K562 (cell line): ENCODE data around the gene GPR37. TPM values are rescaled to one million over a fixed set of nuclear protein-coding genes. Genes with fewer than 3 reads are reported as not detected.

Experiments used
- ATAC-seq: fragments of 200-7000 bp; cut with Tn5 transposase; 3 replicates; pipeline ENCODE4 v1.9.1; 2020; ENCODE audit warnings: moderate library complexity
- BruUV-seq: library from RNA; stranded (reverse); fragments of 400-500 nt; replicated peaks from 2 replicates; lab custom pipeline; 2021; lab: Mats Ljungman, UMichigan
- CTCF ChIA-PET: fragments of 300-600 bp; formaldehyde crosslinking; extraction: SDS; loops from one replicate; lab custom pipeline; 2021; ENCODE audit warnings: low intra/inter-chr PET ratio; lab: Yijun Ruan, JAX
- POLR2A ChIA-PET: fragments of 300-600, 350-650 bp; sonication (Branson Sonifier 250); formaldehyde crosslinking; extraction: SDS; loops from one replicate; lab custom pipeline; 2021; ENCODE audit warnings: antibody characterized with exemption, inconsistent platforms; lab: Yijun Ruan, JAX
- DNase-seq, 4 experiments: peaks; one replicate each; pipeline versions ENCODE4 v3.0.0 to v3.0.0-alpha.2; 2011 to 2018; ENCODE audit warnings: low spot score in 3 of 4, mixed read lengths in 3 of 4; ENCODE audit errors: extremely low read depth in 1 of 4
- FAIRE-seq: peaks from 2 replicates; lab custom pipeline; 2011; peaks lifted over from hg19 to GRCh38; lab: Jason Lieb, UNC
- H2AFZ ChIP-seq: 2 replicates; pipeline ENCODE4 v1.6.0; 2011; ENCODE audit warnings: low read depth, low read length, control low read depth, inconsistent platforms
- H3K27ac ChIP-seq: fragments of 200-600 bp; 3 replicates; pipeline ENCODE4 v1.8.0; 2011; ENCODE audit warnings: low read depth, mild to moderate bottlenecking, control low read depth, inconsistent platforms, low read length, moderate library complexity, mixed read lengths; ENCODE audit errors: extremely low read depth
- H3K27me3 ChIP-seq, 2 experiments: fragments of 300-600 bp in 1 of 2; 2 replicates in 1 of 2; 3 replicates in 1 of 2; pipeline versions ENCODE4 v1.6.0 to v1.8.0; 2011; ENCODE audit warnings: inconsistent platforms in 2 of 2, low read length in 2 of 2, mild to moderate bottlenecking in 1 of 2, mixed read lengths in 1 of 2, moderate library complexity in 1 of 2; ENCODE audit not compliant: control insufficient read depth in 2 of 2, insufficient read depth in 2 of 2
- H3K36me3 ChIP-seq: fragments of 300-600 bp; 3 replicates; pipeline ENCODE4 v1.8.0; 2011; ENCODE audit warnings: mild to moderate bottlenecking, low read length, inconsistent platforms; ENCODE audit not compliant: control insufficient read depth, insufficient read depth
- H3K4me1 ChIP-seq, 2 experiments: fragments of 200-600 bp in 1 of 2; replicated peaks in 1 of 2; 2 replicates in 1 of 2; 3 replicates in 1 of 2; pipeline versions ENCODE4 v1.5.1 to v1.8.0; 2011; ENCODE audit warnings: inconsistent platforms in 2 of 2, low read length in 2 of 2, mild to moderate bottlenecking in 1 of 2, mixed read lengths in 1 of 2, moderate library complexity in 1 of 2; ENCODE audit not compliant: control insufficient read depth in 2 of 2, insufficient read depth in 2 of 2
- H3K4me2 ChIP-seq: 2 replicates; pipeline ENCODE4 v1.6.1; 2011; ENCODE audit warnings: low read length, control low read depth, inconsistent platforms, mixed read lengths; ENCODE audit not compliant: insufficient read depth
- H3K4me3 ChIP-seq: fragments of 200-600 bp; sonication (generic), shearing (Covaris generic); 2 replicates; pipeline ENCODE4 v1.5.1; 2016; ENCODE audit warnings: control low read depth, inconsistent platforms
- H3K79me2 ChIP-seq: fragments of 200-600 bp; 3 replicates; pipeline ENCODE4 v1.8.0; 2011; ENCODE audit warnings: low read length, inconsistent platforms; ENCODE audit not compliant: control insufficient read depth, insufficient read depth
- H3K9ac ChIP-seq, 2 experiments: 2 replicates each; pipeline versions ENCODE4 v1.6.0 to v1.6.1; 2011; ENCODE audit warnings: low read depth in 2 of 2, low read length in 2 of 2, control low read depth in 1 of 2, inconsistent platforms in 1 of 2, mild to moderate bottlenecking in 1 of 2, mixed read lengths in 1 of 2; ENCODE audit not compliant: insufficient read depth in 1 of 2
- H3K9me1 ChIP-seq: one replicate; pipeline ENCODE4 v1.6.0; 2011; ENCODE audit warnings: inconsistent platforms, mild to moderate bottlenecking, low read length, moderate library complexity; ENCODE audit not compliant: control insufficient read depth, insufficient read depth
- H3K9me3 ChIP-seq: replicated peaks from 2 replicates; pipeline ENCODE4 v1.5.1; 2011; ENCODE audit warnings: low read depth, low read length, inconsistent platforms; ENCODE audit not compliant: control insufficient read depth, insufficient read depth
- H4K20me1 ChIP-seq: replicated peaks from 2 replicates; pipeline ENCODE4 v1.6.1; 2011; ENCODE audit warnings: low read length, inconsistent platforms, mixed read lengths; ENCODE audit not compliant: control insufficient read depth, insufficient read depth
- DEAF1 ChIP-seq: fragments of 450-650 bp; formaldehyde crosslinking; IDR thresholded peaks from 2 replicates; pipeline ENCODE4 v1.4.0; 2020; ENCODE audit warnings: mild to moderate bottlenecking, moderate library complexity
- EGR1 ChIP-seq: fragments of 450-650 bp; conservative IDR thresholded peaks from 2 replicates; pipeline ENCODE4 v1.6.1; 2017; ENCODE audit warnings: mild to moderate bottlenecking
- HCFC1 ChIP-seq: IDR thresholded peaks from 2 replicates; pipeline ENCODE4 v1.6.1; 2012; ENCODE audit warnings: low read depth, low read length, improper control_type of control experiment
- HDGF ChIP-seq: fragments of 450-650 bp; IDR thresholded peaks from 2 replicates; pipeline ENCODE4 v1.6.1; 2016
- NR2F6 ChIP-seq: fragments of 450-650 bp; formaldehyde crosslinking; IDR thresholded peaks from 2 replicates; pipeline ENCODE4 v1.4.0; 2020; ENCODE audit warnings: mild to moderate bottlenecking
- SIRT6 ChIP-seq: IDR thresholded peaks from one replicate; pipeline ENCODE4 v1.6.1; 2012; ENCODE audit warnings: low read depth, mild to moderate bottlenecking, control low read depth, inconsistent platforms, low read length, moderate library complexity
- ZNF354B ChIP-seq: fragments of 250-450 bp; sonication (Bioruptor Pico); IDR thresholded peaks from 2 replicates; pipeline ENCODE4 v1.4.0; 2020
- ZNF830 ChIP-seq: fragments of 250-450 bp; sonication (Bioruptor Pico); IDR thresholded peaks from 2 replicates; pipeline ENCODE4 v1.5.0; 2021; ENCODE audit warnings: mild to moderate bottlenecking
- WGBS: fragments of 100-300 bp; shearing (Covaris generic); methylation state at CpG from one replicate; pipeline ENCODE4 v1.1.6; 2016; ENCODE audit warnings: low coverage, mixed read lengths; ENCODE audit not compliant: insufficient coverage; ENCODE audit errors: missing lambda C conversion rate; 5-methylcytosine and 5-hydroxymethylcytosine counted together
- in situ Hi-C: fragments of 300-500 bp; cut with MboI; formaldehyde crosslinking; loops from 4 replicates; pipeline ENCODE4 v1.15.0; 2018; ENCODE audit warnings: inconsistent platforms, mixed read lengths
- intact Hi-C: fragments of 100-400 bp; cut with micrococcal nuclease; formaldehyde crosslinking; loops from 2 replicates; pipeline ENCODE4 v1.14.2; 2022
- polyA plus RNA-seq, 8 experiments: library from polyadenylated mRNA; depleted of rRNA in 4 of 8; stranded (reverse) in 5 of 8; unstranded in 3 of 8; fragments of >200 nt; fragmentation: Nextera tagmentation in 2 of 8; fragmentation: Illumina TruSeq in 1 of 8; extraction: Ambion mirVana in 2 of 8; extraction: Trizol in 1 of 8; gene quantifications; 2 replicates each; pipeline versions ENCODE4 v1.2.1 to v1.2.3, GENCODE V29; 2011 to 2014; ENCODE audit warnings: inconsistent platforms in 1 of 8, missing spikeins in 1 of 8
- total RNA-seq, 7 experiments: library from RNA; depleted of rRNA in 6 of 7; stranded (reverse); fragments of >200 nt in 6 of 7; fragmentation: Illumina TruSeq in 2 of 7; extraction: Trizol in 2 of 7; gene quantifications; 2 replicates each; pipeline versions ENCODE4 v1.2.1 to v1.2.3, GENCODE V29; 2011 to 2021; ENCODE audit warnings: low replicate concordance in 1 of 7
- TF ChIP-seq, protein P1 (sequence below), 3 experiments: fragments of 200-800 bp in 1 of 3; fragments of 250-450 bp in 1 of 3; fragments of 450-650 bp in 1 of 3; sonication (Bioruptor Pico) in 1 of 3; sonication (Bioruptor generic) in 1 of 3; formaldehyde crosslinking in 1 of 3; IDR thresholded peaks; 2 replicates each; pipeline versions ENCODE4 v1.6.1 to v1.8.0; 2016 to 2022; ENCODE audit warnings: mild to moderate bottlenecking in 2 of 3, missing genetic modification characterization in 2 of 3, missing compliant biosample characterization in 1 of 3, moderate library complexity in 1 of 3

The GPR37 gene
- total and polyA plus RNA-seq, 9 of the 15 experiments (the other 6 are each of a cell fraction or from before 2014, with no cell fraction given) = 0.03 TPM; not detected in 8

- Histone ChIP-seq H3K36me3 (no peaks in the 10 kb centered on the region), H3K27ac (no peak overlapping the region), H3K4me1 (no peaks in the 10 kb centered on the region), H3K9me3 (no peaks in the 10 kb centered on the region), H4K20me1 (no peaks in the 10 kb centered on the region), H2AFZ (no peak overlapping the region), H3K79me2 (no peaks in the 10 kb centered on the region), H3K4me3 (no peak overlapping the region), H3K9me1 (no peaks in the 10 kb centered on the region), H3K9ac (no peak overlapping the region), H3K27me3 (no peaks in the 10 kb centered on the region), H3K4me2 (no peak overlapping the region)
- ChIA-PET CTCF (no interaction called here), POLR2A (no interaction called here)
- DNase-seq (no peak), FAIRE-seq (no peak), ATAC-seq (no peak)
- intact Hi-C loops (no loop called here), in situ Hi-C loops (no loop called here)
- TF ChIP-seq, protein P1, sequence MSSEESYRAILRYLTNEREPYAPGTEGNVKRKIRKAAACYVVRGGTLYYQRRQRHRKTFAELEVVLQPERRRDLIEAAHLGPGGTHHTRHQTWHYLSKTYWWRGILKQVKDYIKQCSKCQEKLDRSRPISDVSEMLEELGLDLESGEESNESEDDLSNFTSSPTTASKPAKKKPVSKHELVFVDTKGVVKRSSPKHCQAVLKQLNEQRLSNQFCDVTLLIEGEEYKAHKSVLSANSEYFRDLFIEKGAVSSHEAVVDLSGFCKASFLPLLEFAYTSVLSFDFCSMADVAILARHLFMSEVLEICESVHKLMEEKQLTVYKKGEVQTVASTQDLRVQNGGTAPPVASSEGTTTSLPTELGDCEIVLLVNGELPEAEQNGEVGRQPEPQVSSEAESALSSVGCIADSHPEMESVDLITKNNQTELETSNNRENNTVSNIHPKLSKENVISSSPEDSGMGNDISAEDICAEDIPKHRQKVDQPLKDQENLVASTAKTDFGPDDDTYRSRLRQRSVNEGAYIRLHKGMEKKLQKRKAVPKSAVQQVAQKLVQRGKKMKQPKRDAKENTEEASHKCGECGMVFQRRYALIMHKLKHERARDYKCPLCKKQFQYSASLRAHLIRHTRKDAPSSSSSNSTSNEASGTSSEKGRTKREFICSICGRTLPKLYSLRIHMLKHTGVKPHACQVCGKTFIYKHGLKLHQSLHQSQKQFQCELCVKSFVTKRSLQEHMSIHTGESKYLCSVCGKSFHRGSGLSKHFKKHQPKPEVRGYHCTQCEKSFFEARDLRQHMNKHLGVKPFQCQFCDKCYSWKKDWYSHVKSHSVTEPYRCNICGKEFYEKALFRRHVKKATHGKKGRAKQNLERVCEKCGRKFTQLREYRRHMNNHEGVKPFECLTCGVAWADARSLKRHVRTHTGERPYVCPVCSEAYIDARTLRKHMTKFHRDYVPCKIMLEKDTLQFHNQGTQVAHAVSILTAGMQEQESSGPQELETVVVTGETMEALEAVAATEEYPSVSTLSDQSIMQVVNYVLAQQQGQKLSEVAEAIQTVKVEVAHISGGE (CRISPR knock-in tag; IDR thresholded peaks at IDR 0.05) = no peak
- TF ChIP-seq SIRT6 (no peak), ZNF354B (CRISPR knock-in tag) (no peak), NR2F6 (no peak), ZNF830 (CRISPR knock-in tag) (no peak), HCFC1 (no peak), HDGF (no peak), EGR1 (no peak), DEAF1 (CRISPR knock-in tag) (no peak)
- BruUV-seq = no TSS peak
- WGBS = 0% methylated on average over 3 of the region's 3 CpGs
These were observed 43.3 kb downstream of the GPR37 start for GRCh38 chr7:124722292-124722691.
